Measurements from ENCODE around the gene C6orf15. TPM values are rescaled to one million over a fixed set of nuclear protein-coding genes. Genes with fewer than 3 reads are reported as not detected.

Gene C6orf15
- total RNA-seq, 1 experiment from 2014 or later: 0.33 TPM

- no peak for DNase-seq (ENCODE audit: low spot score)
Measured at GRCh38 chr6:31130751-31131150, 18.4 kb upstream of the C6orf15 start.

- DNase-seq (ENCODE audit: low spot score): no peak
Measured at GRCh38 chr6:31129130-31129529, 16.8 kb upstream of the C6orf15 start.

GRCh38 chr6:31128093-31128676, 15.8 kb upstream of the C6orf15 start:
- DNase-seq (ENCODE audit: low spot score): peak; percentile 86

- DNase-seq (ENCODE audit: low spot score): no peak
Measured at GRCh38 chr6:31126396-31127175, 14.2 kb upstream of the C6orf15 start.

GRCh38 chr6:31125586-31126363, 13.4 kb upstream of the C6orf15 start:
- no peak for DNase-seq (ENCODE audit: low spot score)

- DNase-seq (ENCODE audit: low spot score): peak; percentile 50
Measured at GRCh38 chr6:31125162-31125561, 12.8 kb upstream of the C6orf15 start.

- peak; percentile 88 for DNase-seq (ENCODE audit: low spot score)
Measured at GRCh38 chr6:31122791-31123706, 10.7 kb upstream of the C6orf15 start.

- no peak for DNase-seq (ENCODE audit: low spot score)
Measured at GRCh38 chr6:31121131-31121790, 8.9 kb upstream of the C6orf15 start.

GRCh38 chr6:31120151-31120915, 8.0 kb upstream of the C6orf15 start, which contains the start of gene CDSN:
Gene CDSN (minus strand): TSS chr6:31120446. CDS start chr6:31120419, 27 bp downstream.
- DNase-seq (ENCODE audit: low spot score): no peak

- no peak for DNase-seq (ENCODE audit: low spot score)
Measured at GRCh38 chr6:31118178-31118577, 5.8 kb upstream of the C6orf15 start.

GRCh38 chr6:31116661-31117385, 4.4 kb upstream of the C6orf15 start:
- DNase-seq (ENCODE audit: low spot score): no peak

GRCh38 chr6:31115941-31116560, 3.7 kb upstream of the C6orf15 start:
- DNase-seq (ENCODE audit: low spot score): no peak

- peak; percentile 74 for DNase-seq (ENCODE audit: low spot score)
Measured at GRCh38 chr6:31114970-31115849, 2.8 kb upstream of the C6orf15 start.

GRCh38 chr6:31114541-31114878, 2.1 kb upstream of the C6orf15 start, which contains the start of gene PSORS1C1:
Gene PSORS1C1 (plus strand): TSS chr6:31114800. CDS start chr6:31129633, 14,833 bp downstream.
- peak; percentile 84 for DNase-seq (ENCODE audit: low spot score)

GRCh38 chr6:31113861-31114540, 1.6 kb upstream of the C6orf15 start:
- DNase-seq (ENCODE audit: low spot score): no peak

- DNase-seq (ENCODE audit: low spot score): no peak
Measured at GRCh38 chr6:31111712-31112111, 663 bp downstream of the C6orf15 start.

Measured in HT-29 (cell line).